ENCODE data around the gene DCST1. TPM values are rescaled to one million over a fixed set of nuclear protein-coding genes. Genes with fewer than 3 reads are reported as not detected.
A peak's percentile ranks its signal among the peaks of the same experiment; 100 is the strongest.

DCST1 gene
- total RNA-seq, 1 donor from 2014 or later = not detected

- no peak for DNase-seq
Observed at GRCh38 chr1:155086856-155087535, 53.4 kb downstream of the DCST1 start.

GRCh38 chr1:155091071-155092051, 57.7 kb downstream of the DCST1 start:
- peak; percentile 60 for DNase-seq

GRCh38 chr1:155092131-155092530, 58.5 kb downstream of the DCST1 start:
- no peak for DNase-seq

GRCh38 chr1:155092641-155093040, 59.0 kb downstream of the DCST1 start:
- no peak for DNase-seq

GRCh38 chr1:155093911-155094621, 60.4 kb downstream of the DCST1 start:
- DNase-seq = peak; percentile 75

- no peak for DNase-seq
Observed at GRCh38 chr1:155094622-155094948, 61.0 kb downstream of the DCST1 start.

GRCh38 chr1:155099331-155099730, 65.7 kb downstream of the DCST1 start:
- DNase-seq = no peak

Other genes starting within 250 kb of the DCST1 start
- 3.6 TPM for gene KCNN3, start 163.5 kb upstream of the DCST1 start, total RNA-seq
- 12.0 TPM for gene PMVK, start 97.1 kb upstream of the DCST1 start, total RNA-seq
- 25.0 TPM for gene PBXIP1, start 77.7 kb upstream of the DCST1 start, total RNA-seq
- gene PYGO2, start 72.0 kb upstream of the DCST1 start, total RNA-seq = 11.2 TPM
- gene SHC1, start 63.1 kb upstream of the DCST1 start, total RNA-seq = 10.0 TPM
- gene CKS1B, start 59.1 kb upstream of the DCST1 start, total RNA-seq = 12.2 TPM
- 17.2 TPM for gene FLAD1, start 50.5 kb upstream of the DCST1 start, total RNA-seq
- 2.7 TPM for gene LENEP, start 40.2 kb upstream of the DCST1 start, total RNA-seq
- 1.7 TPM for gene ZBTB7B, start 31.0 kb upstream of the DCST1 start, total RNA-seq
- 0.16 TPM for gene DCST2, start within 50 bp of the DCST1 start, total RNA-seq
- gene ADAM15, start 17.5 kb downstream of the DCST1 start, total RNA-seq = 13.3 TPM
- gene EFNA4, start 29.9 kb downstream of the DCST1 start, total RNA-seq = 0.62 TPM
- gene EFNA3, start 45.0 kb downstream of the DCST1 start, total RNA-seq = 7.6 TPM
- gene EFNA1, start 94.1 kb downstream of the DCST1 start, total RNA-seq = 2.7 TPM
- gene SLC50A1, start 102.0 kb downstream of the DCST1 start, total RNA-seq = 6.2 TPM
- gene DPM3, start 106.7 kb downstream of the DCST1 start, total RNA-seq = 12.0 TPM
- gene KRTCAP2, start 139.5 kb downstream of the DCST1 start, total RNA-seq = 59.0 TPM
- 21.1 TPM for gene TRIM46, start 140.0 kb downstream of the DCST1 start, total RNA-seq
- gene THBS3, start 174.1 kb downstream of the DCST1 start, total RNA-seq = 8.3 TPM
- 15.3 TPM for gene MTX1, start 174.9 kb downstream of the DCST1 start, total RNA-seq
- 3.7 TPM for gene ENTREP3, start 221.7 kb downstream of the DCST1 start, total RNA-seq
- gene SCAMP3, start 228.5 kb downstream of the DCST1 start, total RNA-seq = 19.5 TPM
- gene CLK2, start 239.7 kb downstream of the DCST1 start, total RNA-seq = 26.5 TPM
- 15.6 TPM for gene HCN3, start 243.6 kb downstream of the DCST1 start, total RNA-seq

Measured in occipital lobe (tissue), 2 donors.